GM18505 (cell line): Measurements from ENCODE around the gene JAML.
"Not testable (repeated sequence)": the region's sequence is repeated elsewhere in the genome, so short reads cannot be mapped to it uniquely, and the experiment has no call there.

ENCODE experiments used
- ATAC-seq: cut with Tn5 transposase; IDR thresholded peaks from one replicate; pipeline ENCODE4 v1.9.1; 2021; ENCODE audit not compliant: unreplicated experiment
- POLR2A ChIP-seq: IDR thresholded peaks from 4 replicates; pipeline ENCODE4 v1.6.1; 2011; ENCODE audit warnings: borderline replicate concordance; ENCODE audit not compliant: insufficient read depth, insufficient read length; ENCODE audit errors: extremely low read depth

JAML gene

DNA sequence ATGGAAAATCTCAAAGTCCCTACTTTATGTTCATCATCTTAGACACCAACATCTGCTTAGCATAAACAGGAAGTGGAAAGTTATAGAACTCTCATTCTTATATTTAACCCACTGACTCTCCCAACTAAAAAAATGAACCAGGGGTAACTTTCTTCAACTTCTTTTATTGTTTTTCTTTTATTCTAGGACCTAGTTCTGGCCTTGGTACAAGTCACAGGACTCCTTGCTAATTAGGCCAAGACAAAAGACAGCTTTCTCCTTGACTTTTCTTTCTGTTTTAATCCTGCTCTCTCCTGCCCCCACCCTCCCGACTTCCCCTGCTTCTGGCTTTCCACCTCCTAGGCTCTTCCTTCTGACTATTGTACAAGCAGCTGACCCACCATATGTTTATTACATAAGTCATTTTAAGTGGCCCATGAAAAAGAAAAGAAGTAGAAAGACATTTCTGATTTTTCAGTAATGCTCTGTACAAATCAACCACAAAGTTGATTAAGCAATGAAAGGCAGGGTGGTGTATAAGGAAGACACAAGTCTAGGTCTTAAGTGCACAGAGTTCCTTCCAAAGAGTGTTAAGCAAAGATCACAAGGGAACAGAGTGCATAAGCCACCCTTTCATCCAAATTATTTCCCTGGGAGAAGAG is 18.3 kb downstream of the JAML start:
- no peak for ATAC-seq
- TF ChIP-seq POLR2A: no peak

DNA sequence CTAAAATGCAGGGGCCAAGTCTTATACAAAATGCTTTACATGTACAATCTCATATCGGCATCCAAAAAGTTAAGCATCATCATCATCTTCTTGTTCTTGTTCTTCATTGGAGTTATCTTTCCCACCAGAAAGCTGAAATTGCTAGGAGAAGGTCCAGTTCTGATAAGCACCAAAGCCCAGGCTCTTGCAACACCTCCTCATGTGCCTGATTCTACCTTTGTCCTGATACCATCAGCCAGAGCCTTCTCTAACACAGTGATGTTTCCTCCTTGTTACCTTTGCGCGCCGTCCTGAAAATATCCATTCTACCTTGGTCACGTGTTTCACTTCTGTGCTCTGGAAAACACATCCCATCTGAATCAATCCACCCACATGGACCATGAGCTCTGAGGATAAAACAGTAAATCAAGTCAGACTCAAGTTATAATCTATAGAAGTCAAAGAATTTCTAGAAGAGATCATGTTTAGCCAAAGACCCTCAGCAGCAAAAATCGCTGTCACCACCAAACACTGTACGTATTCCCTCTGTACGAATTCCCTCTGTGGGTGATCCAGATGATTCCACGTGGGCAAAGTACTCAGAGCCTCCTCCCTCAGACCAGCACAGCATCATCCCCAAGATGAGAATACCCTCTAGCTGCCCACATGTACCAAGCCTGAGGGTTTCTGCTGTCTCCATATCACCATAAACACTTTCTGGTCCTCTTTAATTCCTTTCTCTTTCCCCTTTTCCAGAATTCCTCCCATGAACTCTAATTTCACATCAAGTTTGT is 19.0 kb downstream of the JAML start:
- no peak for TF ChIP-seq POLR2A
- ATAC-seq: no peak

DNA sequence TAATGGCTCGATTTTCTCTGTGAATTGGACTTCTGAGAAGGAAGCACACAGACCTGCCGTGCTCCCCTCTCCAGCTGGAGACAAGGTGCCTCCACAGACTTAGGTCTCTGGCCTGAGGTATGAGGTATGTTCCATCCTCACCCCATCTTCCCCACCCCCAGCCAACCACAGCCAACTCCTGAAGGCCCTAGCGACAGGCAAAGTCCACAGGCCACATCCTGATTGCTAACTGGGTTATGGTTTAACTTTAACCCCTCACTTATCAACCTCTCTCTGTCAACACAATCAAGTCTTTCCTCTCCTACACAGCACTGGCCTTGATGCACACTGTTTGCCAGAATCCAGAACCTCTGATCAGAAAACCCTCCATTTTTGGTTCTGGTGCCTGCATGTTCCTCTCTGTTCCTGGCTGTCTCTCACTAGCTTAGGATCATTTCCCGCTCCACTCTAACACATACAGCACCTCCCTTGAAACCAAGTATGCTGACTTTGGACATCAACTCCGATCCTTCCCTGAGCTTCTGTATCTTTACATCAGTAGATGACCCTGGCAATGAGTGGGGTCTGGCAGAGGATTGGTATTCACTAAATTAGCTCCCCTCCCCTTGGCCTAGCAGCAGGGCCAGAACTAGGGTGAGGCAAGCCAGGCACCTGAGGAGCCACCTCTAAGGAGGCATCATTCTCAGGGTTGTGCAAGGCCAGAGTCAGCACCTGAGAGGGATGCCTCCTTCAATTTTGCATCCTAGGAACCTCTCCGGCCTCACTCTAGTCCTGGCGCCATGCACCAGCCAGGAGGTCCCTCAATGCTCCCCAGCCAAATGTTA is 22.0 kb downstream of the JAML start:
- TF ChIP-seq POLR2A: no peak
- no peak for ATAC-seq

- no peak for TF ChIP-seq POLR2A
- ATAC-seq: no peak
These were observed 22.8 kb downstream of the JAML start for GRCh38 chr11:118201966-118202365.

- no peak for ATAC-seq
These were observed 23.7 kb downstream of the JAML start for GRCh38 chr11:118200901-118201680.

GRCh38 chr11:118200497-118200896 is 24.3 kb downstream of the JAML start:
- TF ChIP-seq POLR2A: no peak
- ATAC-seq: no peak

More at GRCh38 chr11:118200901-118201680, 23.7 kb downstream of the JAML start:
- no peak for TF ChIP-seq POLR2A

GRCh38 chr11:118199135-118199534 is 25.7 kb downstream of the JAML start:
- TF ChIP-seq POLR2A: no peak
- no peak for ATAC-seq

DNA sequence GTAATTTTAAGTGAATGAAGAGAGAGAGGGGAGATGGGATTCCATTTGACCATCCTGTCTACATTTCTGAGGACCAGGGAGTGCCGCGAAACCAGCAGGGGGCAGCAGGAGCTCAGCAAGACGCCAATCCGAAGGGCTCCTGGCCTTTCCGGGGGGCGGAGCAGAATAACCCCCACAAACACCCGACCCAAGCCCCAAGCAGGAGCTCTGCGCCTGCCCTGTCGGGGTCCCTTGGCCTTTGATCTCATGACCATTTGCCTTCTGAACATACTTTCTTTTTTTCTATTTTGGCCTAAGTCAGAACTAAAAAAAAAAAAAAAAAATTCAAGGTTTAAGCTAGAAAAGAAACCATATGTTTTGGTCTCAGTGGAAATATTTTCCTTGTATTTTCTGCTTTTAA is 26.4 kb downstream of the JAML start:
- no peak for ATAC-seq
- no peak for TF ChIP-seq POLR2A

- no peak for TF ChIP-seq POLR2A
- ATAC-seq: no peak
These were observed 29.8 kb downstream of the JAML start for GRCh38 chr11:118194835-118195627.

DNA sequence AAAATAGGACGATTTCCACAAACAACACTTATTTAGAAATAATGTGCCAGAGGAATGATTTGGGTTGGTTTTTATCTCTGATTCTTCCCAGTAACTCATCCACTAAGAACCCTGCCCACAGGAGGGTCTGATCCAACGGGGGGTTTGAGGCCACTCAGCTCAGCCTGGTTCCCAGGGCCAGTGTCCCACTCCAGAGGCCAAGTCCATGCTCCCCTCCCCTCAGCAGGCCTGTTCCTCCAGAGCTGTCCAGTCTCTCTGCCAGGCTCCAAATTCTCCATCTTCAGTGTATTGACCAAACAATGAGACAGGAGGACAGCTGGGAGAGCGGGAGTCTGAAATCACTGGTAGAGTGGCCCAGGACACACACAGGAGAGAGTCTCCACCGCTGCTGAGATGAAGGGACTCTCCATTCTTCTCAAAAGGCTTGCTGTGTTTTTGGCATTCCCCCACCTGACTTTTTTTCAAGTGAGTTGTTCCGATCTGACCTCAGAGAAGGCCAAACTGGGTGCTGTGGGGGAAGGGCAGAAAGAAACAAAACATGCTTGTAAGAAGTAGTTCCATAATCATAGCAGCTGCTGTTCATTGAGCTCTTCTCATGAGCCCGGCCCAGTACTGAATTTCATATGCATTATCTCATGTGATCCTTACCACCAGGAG is 30.8 kb downstream of the JAML start:
- no peak for TF ChIP-seq POLR2A
- ATAC-seq: no peak

GRCh38 chr11:118192817-118193216 is 32.0 kb downstream of the JAML start:
- not testable (repeated sequence) for ATAC-seq

DNA sequence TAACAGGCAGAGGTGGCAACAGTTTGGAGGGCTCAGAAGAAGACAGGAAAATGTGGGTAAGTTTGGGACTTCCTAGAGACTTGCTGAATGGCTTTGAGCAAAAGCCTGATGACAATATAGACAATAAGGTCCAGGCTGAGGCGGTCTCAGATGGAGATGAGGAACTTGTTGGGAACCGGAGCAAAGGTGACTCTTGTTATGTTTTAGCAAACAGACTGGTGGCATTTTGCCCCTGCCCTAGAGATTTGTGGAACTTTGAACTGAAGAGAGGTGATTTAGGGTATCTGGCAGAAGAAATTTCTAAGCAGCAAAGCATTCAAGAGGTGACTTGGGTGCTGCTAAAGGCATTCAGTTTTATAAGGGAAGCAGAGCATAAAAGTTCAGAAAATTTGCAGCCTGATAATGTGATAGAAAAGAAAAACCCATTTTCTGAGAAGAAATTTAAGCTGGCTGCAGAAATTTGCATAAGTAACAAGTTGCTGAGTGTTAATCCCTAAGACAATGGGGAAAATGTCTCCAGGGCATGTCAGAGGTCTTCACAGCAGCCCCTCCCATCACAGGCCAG is 33.8 kb downstream of the JAML start:
- not testable (repeated sequence) for ATAC-seq
